ENCODE results near the gene SPRY1.

SPRY1 gene

DNA sequence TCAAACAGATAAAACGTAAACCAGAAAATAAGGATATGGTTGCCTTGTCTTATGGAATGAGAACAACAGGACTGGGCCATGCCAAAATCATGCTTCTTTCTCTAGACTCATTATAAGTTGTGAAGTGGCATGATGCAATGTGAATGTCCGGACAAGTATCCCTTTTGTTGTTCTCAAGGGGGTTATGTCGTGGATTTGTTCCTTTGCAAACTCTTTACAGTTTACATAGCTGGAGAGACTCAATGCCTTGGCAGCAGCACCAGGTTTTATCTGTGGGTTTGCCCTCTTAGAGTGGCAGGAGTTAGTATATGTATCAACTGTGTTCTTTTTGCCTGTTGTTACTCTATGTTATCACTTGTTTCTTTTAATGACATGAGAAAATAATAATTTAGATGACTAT lies 41.4 kb downstream of the SPRY1 start:
- TF ChIP-seq TCF12 (IDR thresholded peaks at IDR 0.05; ENCODE audit: low read depth): no peak
- no peak for TF ChIP-seq TAF1 (IDR thresholded peaks at IDR 0.05; ENCODE audit: low read depth)
- TF ChIP-seq, protein P1, sequence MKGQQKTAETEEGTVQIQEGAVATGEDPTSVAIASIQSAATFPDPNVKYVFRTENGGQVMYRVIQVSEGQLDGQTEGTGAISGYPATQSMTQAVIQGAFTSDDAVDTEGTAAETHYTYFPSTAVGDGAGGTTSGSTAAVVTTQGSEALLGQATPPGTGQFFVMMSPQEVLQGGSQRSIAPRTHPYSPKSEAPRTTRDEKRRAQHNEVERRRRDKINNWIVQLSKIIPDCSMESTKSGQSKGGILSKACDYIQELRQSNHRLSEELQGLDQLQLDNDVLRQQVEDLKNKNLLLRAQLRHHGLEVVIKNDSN (IDR thresholded peaks at IDR 0.05): no peak
- TF ChIP-seq, protein P2, sequence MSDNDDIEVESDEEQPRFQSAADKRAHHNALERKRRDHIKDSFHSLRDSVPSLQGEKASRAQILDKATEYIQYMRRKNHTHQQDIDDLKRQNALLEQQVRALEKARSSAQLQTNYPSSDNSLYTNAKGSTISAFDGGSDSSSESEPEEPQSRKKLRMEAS (IDR thresholded peaks at IDR 0.05): no peak
- TF ChIP-seq ZBTB7A (IDR thresholded peaks at IDR 0.05; ENCODE audit: low read depth): no peak
- TF ChIP-seq YY1 (IDR thresholded peaks at IDR 0.05; ENCODE audit: low read depth): no peak
- TF ChIP-seq TEAD4 (IDR thresholded peaks at IDR 0.05): no peak
- TF ChIP-seq NFIC (IDR thresholded peaks at IDR 0.05): no peak
- TF ChIP-seq FOXM1 (IDR thresholded peaks at IDR 0.05; ENCODE audit: borderline replicate concordance, low read depth): no peak
- no peak for TF ChIP-seq EP300 (IDR thresholded peaks at IDR 0.05; ENCODE audit: borderline replicate concordance)
- TF ChIP-seq, protein P3, sequence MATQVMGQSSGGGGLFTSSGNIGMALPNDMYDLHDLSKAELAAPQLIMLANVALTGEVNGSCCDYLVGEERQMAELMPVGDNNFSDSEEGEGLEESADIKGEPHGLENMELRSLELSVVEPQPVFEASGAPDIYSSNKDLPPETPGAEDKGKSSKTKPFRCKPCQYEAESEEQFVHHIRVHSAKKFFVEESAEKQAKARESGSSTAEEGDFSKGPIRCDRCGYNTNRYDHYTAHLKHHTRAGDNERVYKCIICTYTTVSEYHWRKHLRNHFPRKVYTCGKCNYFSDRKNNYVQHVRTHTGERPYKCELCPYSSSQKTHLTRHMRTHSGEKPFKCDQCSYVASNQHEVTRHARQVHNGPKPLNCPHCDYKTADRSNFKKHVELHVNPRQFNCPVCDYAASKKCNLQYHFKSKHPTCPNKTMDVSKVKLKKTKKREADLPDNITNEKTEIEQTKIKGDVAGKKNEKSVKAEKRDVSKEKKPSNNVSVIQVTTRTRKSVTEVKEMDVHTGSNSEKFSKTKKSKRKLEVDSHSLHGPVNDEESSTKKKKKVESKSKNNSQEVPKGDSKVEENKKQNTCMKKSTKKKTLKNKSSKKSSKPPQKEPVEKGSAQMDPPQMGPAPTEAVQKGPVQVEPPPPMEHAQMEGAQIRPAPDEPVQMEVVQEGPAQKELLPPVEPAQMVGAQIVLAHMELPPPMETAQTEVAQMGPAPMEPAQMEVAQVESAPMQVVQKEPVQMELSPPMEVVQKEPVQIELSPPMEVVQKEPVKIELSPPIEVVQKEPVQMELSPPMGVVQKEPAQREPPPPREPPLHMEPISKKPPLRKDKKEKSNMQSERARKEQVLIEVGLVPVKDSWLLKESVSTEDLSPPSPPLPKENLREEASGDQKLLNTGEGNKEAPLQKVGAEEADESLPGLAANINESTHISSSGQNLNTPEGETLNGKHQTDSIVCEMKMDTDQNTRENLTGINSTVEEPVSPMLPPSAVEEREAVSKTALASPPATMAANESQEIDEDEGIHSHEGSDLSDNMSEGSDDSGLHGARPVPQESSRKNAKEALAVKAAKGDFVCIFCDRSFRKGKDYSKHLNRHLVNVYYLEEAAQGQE (IDR thresholded peaks at IDR 0.05; ENCODE audit: low read depth): no peak

DNA sequence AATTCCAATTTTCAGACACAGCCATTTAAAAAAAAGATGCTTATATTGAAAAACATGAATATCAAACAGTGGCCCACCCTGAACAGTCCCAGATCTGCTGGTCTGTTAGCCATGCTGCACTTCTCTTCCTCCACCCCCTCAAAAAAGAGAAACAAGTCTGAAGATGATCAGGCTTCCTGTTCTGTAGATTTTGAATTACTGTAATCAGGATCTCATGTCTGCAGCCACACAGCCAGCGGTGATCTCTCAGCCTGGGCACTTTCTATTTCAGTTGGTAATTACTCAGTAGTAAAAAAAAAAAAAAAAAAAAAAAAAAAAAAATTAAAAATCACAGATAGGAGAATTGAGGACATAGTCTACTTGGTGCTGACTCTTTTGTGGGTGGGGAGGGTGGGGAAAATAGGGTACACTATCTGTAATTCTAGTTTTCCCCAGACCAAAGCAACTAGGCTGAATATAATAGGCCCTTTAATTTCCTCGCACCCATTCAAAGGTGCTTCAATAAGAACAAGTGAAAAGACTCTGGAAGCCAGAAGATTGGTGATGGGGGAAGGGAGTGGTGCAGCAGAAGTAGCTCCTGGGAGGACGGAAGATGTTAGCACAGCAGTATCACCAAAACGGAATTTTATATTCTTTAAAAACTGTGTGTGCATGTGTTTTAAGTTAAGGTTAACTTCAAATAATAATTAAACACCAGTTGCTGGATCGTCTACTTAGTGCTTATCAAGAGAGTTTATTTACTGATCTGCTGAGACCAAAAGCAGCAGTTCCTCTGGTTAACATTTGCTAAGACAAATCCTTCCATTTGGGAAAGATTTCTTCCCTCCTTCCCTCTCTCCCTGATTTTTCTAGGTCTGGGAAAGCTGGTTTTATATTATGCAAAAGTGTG lies 47.0 kb downstream of the SPRY1 start:
- no peak for TF ChIP-seq FOXM1 (IDR thresholded peaks at IDR 0.05; ENCODE audit: borderline replicate concordance, low read depth)
- TF ChIP-seq, protein P2 (IDR thresholded peaks at IDR 0.05): no peak
- TF ChIP-seq, protein P3 (IDR thresholded peaks at IDR 0.05; ENCODE audit: low read depth): no peak

DNA sequence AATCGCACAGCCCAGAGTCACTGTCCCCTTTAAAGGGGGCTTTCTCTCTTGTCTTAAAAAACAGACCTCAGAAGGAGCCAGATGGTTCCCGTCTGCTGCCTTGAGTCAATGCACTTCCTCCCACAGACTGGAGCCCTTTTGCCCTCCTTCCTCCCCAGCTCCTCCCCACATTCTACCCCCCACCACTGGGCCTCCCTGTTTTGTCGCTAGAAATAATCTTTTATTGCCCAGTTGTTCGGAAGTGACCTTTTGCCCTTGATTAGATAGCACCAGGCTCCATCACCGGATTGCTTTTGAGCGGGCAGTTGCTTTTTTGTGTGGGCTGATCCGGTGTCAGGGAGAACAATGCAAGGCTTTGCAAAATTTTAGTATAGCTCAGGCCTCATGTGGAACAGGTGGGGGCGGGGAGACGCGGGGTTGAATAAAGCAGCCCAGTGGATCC lies 47.7 kb downstream of the SPRY1 start:
- TF ChIP-seq YY1 (IDR thresholded peaks at IDR 0.05; ENCODE audit: low read depth) (no peak), RAD21 (IDR thresholded peaks at IDR 0.05; ENCODE audit: low read depth) (peak; percentile 14; the same call in 1 of the 2 replicates), TCF12 (IDR thresholded peaks at IDR 0.05; ENCODE audit: low read depth) (0 out of 2 replicates have a peak, but pooled peaks have one; percentile 30), EP300 (IDR thresholded peaks at IDR 0.05; ENCODE audit: borderline replicate concordance) (peak; percentile 17; the same call in 1 of the 2 replicates)

DNA sequence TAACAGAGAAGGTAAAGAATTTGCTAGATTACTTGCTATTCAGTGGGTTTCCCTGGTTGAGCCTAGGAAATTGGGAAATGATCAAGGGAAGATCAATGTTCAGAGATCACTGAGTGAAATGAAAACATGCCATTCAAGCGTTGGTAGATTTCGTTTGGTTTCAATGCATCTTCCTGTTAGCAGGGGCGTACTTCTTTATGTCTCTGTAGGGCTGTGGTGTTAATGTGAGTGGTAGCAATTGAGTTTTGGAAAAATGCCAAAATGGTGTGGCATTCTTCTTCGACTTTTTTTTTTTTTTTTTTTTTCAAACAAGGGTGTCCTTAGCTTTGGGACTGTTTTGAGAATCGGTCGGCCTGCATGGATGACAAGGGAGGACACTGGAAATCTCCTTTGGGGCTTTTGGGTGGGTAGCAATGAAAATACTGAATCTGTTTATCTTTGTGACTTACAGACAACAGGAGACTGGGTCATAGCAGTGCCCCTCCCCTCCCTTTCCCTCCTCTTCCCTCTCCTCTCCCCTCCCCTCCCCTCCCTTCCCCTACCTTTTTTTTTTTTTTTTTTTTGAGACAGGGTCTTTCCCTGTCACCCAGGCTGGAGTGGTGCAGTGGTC lies 50.4 kb downstream of the SPRY1 start:
- TF ChIP-seq FOXM1 (IDR thresholded peaks at IDR 0.05; ENCODE audit: borderline replicate concordance, low read depth) (no peak), NFIC (IDR thresholded peaks at IDR 0.05) (peak; percentile 67; the same call in 1 of the 2 replicates)

DNA sequence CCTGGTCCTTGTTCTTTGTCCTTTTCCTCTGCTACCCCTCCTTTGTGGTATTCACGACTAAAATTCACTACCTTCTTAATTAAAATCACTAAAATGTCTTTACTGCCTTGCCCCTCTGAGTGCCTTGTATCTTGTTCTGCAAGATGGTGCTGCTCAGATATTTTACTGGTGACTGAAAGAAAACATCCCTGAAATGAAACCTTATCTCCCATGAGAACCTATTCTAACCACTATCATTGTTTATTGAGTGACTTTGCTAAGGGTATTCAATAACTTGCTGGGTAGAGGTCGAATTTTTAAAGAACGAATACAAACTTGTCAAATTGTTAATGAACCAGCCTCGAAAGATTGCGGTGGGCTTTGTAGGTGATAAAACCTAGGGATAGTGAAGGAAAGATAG lies 52.8 kb downstream of the SPRY1 start:
- TF ChIP-seq EGR1 (IDR thresholded peaks at IDR 0.05) (no peak), NFIC (IDR thresholded peaks at IDR 0.05) (no peak), ZBTB7A (IDR thresholded peaks at IDR 0.05; ENCODE audit: low read depth) (no peak), CEBPB (IDR thresholded peaks at IDR 0.05) (no peak)
- TF ChIP-seq, protein P3 (IDR thresholded peaks at IDR 0.05; ENCODE audit: low read depth): no peak
- TF ChIP-seq, protein P2 (IDR thresholded peaks at IDR 0.05): no peak

Measured in Ishikawa (cell line).